Heart left ventricle (tissue), 13 donors: ENCODE results near the gene PBX3.

Experiments used
- POLR2A ChIP-seq, 2 donors: fragments of 450-650 bp; IDR thresholded peaks; one replicate each; pipeline ENCODE4 v1.6.1; 2017; ENCODE audit warnings: antibody characterized with exemption in 2 of 2, mild to moderate bottlenecking in 2 of 2, moderate library complexity in 2 of 2
- TF ChIP-seq, protein P1 (sequence below), 12 donors: fragments of 200-600 bp; sonication (generic) in 4 of 12; IDR thresholded peaks; one replicate each; pipeline versions ENCODE4 v1.5.0 to v1.8.0; 2018 to 2022; ENCODE audit warnings: antibody characterized with exemption in 12 of 12, mild to moderate bottlenecking in 5 of 12
- donor health status: ischemic (EF 13 %, LVEDD 7.1; RV severe dilation, severe dysfunction).
- donor health status: DM: no; HTN: yes; CAD: no.
- donor health status: DM: no; HTN: no; CAD: no.
- donor health status: ischemic (EF 25% LVEDD 6.9; RV normal size, moderate dysfunction).
- donor health status: ischemic (EF 25% LVEDD 5.7; RV mildly dilated, moderate dysfunction).
- donor health status: ischemic (EF 35%, LVEDD 5.7; RV mildly dilated, moderate dysfunction).
- donor health status: nonischemic (EF 11% LVEDD 7.7; RV severe dilation, severe dysfunction).
- donor health status: DM: yes; HTN: yes; CAD: no.
- donor health status: PGD.
- donor health status: ischemic (EF 29% LVEDD 5.4; RV normal size, mild dysfunction).
- donor health status: nonischemic (EF 23%, LVEDD 6.1; RV moderate dilation, normal function).

- TF ChIP-seq, protein P1, sequence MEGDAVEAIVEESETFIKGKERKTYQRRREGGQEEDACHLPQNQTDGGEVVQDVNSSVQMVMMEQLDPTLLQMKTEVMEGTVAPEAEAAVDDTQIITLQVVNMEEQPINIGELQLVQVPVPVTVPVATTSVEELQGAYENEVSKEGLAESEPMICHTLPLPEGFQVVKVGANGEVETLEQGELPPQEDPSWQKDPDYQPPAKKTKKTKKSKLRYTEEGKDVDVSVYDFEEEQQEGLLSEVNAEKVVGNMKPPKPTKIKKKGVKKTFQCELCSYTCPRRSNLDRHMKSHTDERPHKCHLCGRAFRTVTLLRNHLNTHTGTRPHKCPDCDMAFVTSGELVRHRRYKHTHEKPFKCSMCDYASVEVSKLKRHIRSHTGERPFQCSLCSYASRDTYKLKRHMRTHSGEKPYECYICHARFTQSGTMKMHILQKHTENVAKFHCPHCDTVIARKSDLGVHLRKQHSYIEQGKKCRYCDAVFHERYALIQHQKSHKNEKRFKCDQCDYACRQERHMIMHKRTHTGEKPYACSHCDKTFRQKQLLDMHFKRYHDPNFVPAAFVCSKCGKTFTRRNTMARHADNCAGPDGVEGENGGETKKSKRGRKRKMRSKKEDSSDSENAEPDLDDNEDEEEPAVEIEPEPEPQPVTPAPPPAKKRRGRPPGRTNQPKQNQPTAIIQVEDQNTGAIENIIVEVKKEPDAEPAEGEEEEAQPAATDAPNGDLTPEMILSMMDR (IDR thresholded peaks at IDR 0.05), result no peak
- no peak for TF ChIP-seq POLR2A (IDR thresholded peaks at IDR 0.05)
Observed at GRCh38 chr9:125766468-125767221, 19.5 kb downstream of the PBX3 start.
